Gastrocnemius medialis (tissue), 4 donors: ENCODE results near the gene AADACL3.

ENCODE experiments used
- CTCF ChIP-seq, 5 experiments: fragments of 450-650 bp in 3 of 5; fragments of 200-600 bp in 2 of 5; sonication (generic) in 2 of 5; IDR thresholded peaks in 4 of 5; conservative IDR thresholded peaks in 1 of 5; 1 replicate in 4 of 5; 2 replicates in 1 of 5; pipeline ENCODE4 v1.5.1; 2016 to 2019; ENCODE audit warnings: antibody characterized with exemption in 5 of 5, mild to moderate bottlenecking in 3 of 5, moderate library complexity in 3 of 5
- POLR2A ChIP-seq, 2 donors: fragments of 450-650 bp; IDR thresholded peaks; one replicate each; pipeline ENCODE4 v1.6.1; 2017; ENCODE audit warnings: antibody characterized with exemption in 2 of 2, mild to moderate bottlenecking in 2 of 2, moderate library complexity in 2 of 2

- peak; percentile 21 to 23 for TF ChIP-seq POLR2A (IDR thresholded peaks at IDR 0.05)
- TF ChIP-seq CTCF (IDR thresholded peaks at IDR 0.05 in 4 of 5, conservative IDR thresholded peaks at IDR 0.05 in 1 of 5) = no peak
Measured at GRCh38 chr1:12677565-12677964, 38.3 kb upstream of the AADACL3 start.
